Osteoblast (primary cell): ENCODE data around the gene PTPRR. TPM values are rescaled to one million over a fixed set of nuclear protein-coding genes. Genes with fewer than 3 reads are reported as not detected.

Experiments used
- DNase-seq: peaks from one replicate; pipeline ENCODE4 v3.0.0; 2011; ENCODE audit warnings: low spot score, mixed read lengths; ENCODE audit not compliant: insufficient read length; ENCODE audit errors: missing footprints
- H2AFZ ChIP-seq: 2 replicates; pipeline ENCODE4 v1.6.0; 2011; ENCODE audit warnings: mild to moderate bottlenecking, low read length
- H3K27ac ChIP-seq: 2 replicates; pipeline ENCODE4 v1.5.1; 2011; ENCODE audit warnings: mild to moderate bottlenecking, low read depth, low read length, moderate library complexity
- H3K27me3 ChIP-seq: 2 replicates; pipeline ENCODE4 v1.6.0; 2012; ENCODE audit warnings: mild to moderate bottlenecking, control low read depth, inconsistent platforms, low read length, moderate library complexity; ENCODE audit not compliant: insufficient read depth
- H3K36me3 ChIP-seq: 2 replicates; pipeline ENCODE4 v1.5.1; 2011; ENCODE audit warnings: mild to moderate bottlenecking, low read length, control low read depth, moderate library complexity; ENCODE audit not compliant: insufficient read depth
- H3K4me1 ChIP-seq: 2 replicates; pipeline ENCODE4 v1.5.1; 2011; ENCODE audit warnings: mild to moderate bottlenecking, low read length, control low read depth, moderate library complexity; ENCODE audit not compliant: insufficient read depth
- H3K4me2 ChIP-seq: 2 replicates; pipeline ENCODE4 v1.6.0; 2011; ENCODE audit warnings: mild to moderate bottlenecking, low read length; ENCODE audit not compliant: insufficient read depth
- H3K4me3 ChIP-seq: fragments of 200-600 bp; sonication (generic); 3 replicates; pipeline ENCODE4 v1.5.1; 2012; ENCODE audit warnings: mild to moderate bottlenecking, low read length, inconsistent platforms; ENCODE audit not compliant: insufficient read depth
- H3K79me2 ChIP-seq: 2 replicates; pipeline ENCODE4 v1.6.0; 2012; ENCODE audit warnings: mild to moderate bottlenecking, low read length, control low read depth, inconsistent platforms; ENCODE audit not compliant: insufficient read depth
- H3K9me3 ChIP-seq: 2 replicates; pipeline ENCODE4 v1.5.1; 2011; ENCODE audit warnings: low read depth, low read length, control low read depth
- H4K20me1 ChIP-seq: 2 replicates; pipeline ENCODE4 v1.6.0; 2012; ENCODE audit warnings: mild to moderate bottlenecking, low read length, control low read depth; ENCODE audit not compliant: insufficient read depth
- total RNA-seq: library from RNA; depleted of rRNA; stranded (reverse); fragments of >200 nt; gene quantifications from 2 replicates; pipeline ENCODE4 v1.2.3, GENCODE V29; 2012
- TF ChIP-seq, protein P1 (sequence below): IDR thresholded peaks from 2 replicates; pipeline ENCODE4 v1.5.1; 2011; ENCODE audit warnings: mild to moderate bottlenecking, low read depth, low read length, moderate library complexity; ENCODE audit errors: extremely low read depth

PTPRR gene
- total RNA-seq, 1 donor, result not detected

DNA sequence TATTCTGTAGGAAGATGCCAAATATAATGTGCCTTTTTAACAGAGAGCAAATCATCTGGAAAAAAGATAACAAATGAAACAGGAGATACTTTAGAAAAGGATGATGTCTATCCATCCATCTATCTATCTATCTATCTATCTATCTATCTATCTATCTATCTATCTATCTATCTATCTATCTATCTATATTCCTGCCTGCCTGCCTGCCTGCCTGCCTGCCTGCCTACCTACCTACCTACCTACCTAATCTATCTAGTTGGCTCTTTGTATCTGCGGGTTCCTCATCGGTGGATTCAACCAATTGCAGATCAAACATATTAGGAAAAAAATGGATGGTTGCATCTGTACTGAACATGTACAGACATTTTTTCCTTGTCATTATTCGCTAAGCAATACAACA, 294.4 kb downstream of the PTPRR start:
- H3K4me3 ChIP-seq, result no peak overlapping the region
- H3K27ac ChIP-seq, result no peak overlapping the region
- no peaks in the 10 kb centered on the region for H4K20me1 ChIP-seq
- no peaks in the 10 kb centered on the region for H3K9me3 ChIP-seq
- peaks cover 6% of the 10 kb centered on the region for H3K4me1 ChIP-seq
- no peak for DNase-seq
- no peaks in the 10 kb centered on the region for H3K79me2 ChIP-seq
- H3K36me3 ChIP-seq, result no peaks in the 10 kb centered on the region
- H3K4me2 ChIP-seq, result no peak overlapping the region
- no peak overlapping the region for H2AFZ ChIP-seq
- no peaks in the 10 kb centered on the region for H3K27me3 ChIP-seq
- TF ChIP-seq, protein P1, sequence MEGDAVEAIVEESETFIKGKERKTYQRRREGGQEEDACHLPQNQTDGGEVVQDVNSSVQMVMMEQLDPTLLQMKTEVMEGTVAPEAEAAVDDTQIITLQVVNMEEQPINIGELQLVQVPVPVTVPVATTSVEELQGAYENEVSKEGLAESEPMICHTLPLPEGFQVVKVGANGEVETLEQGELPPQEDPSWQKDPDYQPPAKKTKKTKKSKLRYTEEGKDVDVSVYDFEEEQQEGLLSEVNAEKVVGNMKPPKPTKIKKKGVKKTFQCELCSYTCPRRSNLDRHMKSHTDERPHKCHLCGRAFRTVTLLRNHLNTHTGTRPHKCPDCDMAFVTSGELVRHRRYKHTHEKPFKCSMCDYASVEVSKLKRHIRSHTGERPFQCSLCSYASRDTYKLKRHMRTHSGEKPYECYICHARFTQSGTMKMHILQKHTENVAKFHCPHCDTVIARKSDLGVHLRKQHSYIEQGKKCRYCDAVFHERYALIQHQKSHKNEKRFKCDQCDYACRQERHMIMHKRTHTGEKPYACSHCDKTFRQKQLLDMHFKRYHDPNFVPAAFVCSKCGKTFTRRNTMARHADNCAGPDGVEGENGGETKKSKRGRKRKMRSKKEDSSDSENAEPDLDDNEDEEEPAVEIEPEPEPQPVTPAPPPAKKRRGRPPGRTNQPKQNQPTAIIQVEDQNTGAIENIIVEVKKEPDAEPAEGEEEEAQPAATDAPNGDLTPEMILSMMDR, result no peak

DNA sequence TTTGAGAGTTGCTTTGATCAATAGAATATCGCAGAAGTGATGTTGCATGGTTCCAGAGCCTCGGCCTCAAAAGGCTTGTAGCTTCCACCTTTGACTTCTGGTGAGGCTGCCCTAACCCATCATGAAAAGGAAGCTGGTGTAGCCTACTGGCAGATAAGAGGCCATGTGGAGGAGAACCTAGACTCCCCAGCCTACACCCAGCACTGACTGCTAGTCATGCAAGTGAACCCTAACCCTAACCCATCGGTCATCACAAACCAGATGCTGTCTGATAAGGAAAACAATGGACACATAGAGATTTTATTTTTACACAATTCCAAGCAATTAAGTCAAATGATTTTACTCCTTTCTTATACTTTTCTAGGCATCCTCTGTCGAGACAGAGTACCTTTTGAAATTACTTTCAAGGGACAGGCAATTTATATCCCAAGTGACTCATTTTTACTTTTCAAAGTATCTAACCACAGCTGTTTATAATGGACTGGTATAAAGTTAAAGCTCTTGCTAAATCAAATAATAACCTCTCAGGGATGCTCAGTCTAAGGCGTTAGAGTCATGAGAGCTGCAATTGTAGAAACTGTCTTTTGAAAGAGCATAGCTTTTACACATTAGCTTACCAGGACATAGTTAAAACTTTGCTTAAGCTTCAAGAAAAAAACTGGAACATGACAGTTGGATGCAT, 300.9 kb downstream of the PTPRR start:
- no peaks in the 10 kb centered on the region for H4K20me1 ChIP-seq
- no peak overlapping the region for H2AFZ ChIP-seq
- H3K79me2 ChIP-seq, result no peaks in the 10 kb centered on the region
- H3K4me2 ChIP-seq, result no peak overlapping the region
- no peak for DNase-seq
- H3K27ac ChIP-seq, result no peak overlapping the region
- no peak overlapping the region for H3K4me3 ChIP-seq
- no peaks in the 10 kb centered on the region for H3K36me3 ChIP-seq
- H3K27me3 ChIP-seq, result no peaks in the 10 kb centered on the region
- TF ChIP-seq, protein P1, result no peak
- no peaks in the 10 kb centered on the region for H3K4me1 ChIP-seq
- H3K9me3 ChIP-seq, result no peaks in the 10 kb centered on the region

DNA sequence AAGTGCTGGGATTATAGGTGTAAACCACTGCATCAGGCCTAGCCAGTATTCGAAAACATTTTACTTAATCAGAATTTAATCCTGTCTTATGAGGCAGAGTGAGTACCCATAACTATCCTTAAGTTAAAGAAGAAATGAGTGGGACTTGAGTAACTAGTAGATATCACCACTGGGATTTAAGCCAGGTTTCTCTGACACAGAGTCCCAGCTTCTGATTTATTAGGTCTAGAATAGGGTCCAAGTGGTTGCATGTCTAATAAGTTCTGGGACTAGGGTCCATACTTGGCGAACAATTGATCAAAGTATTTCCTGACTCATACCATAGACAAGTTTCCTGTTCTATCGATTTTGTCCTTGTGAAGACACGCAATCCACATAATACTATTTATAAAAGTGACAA, 302.2 kb downstream of the PTPRR start:
- no peak overlapping the region for H3K4me2 ChIP-seq
- no peaks in the 10 kb centered on the region for H4K20me1 ChIP-seq
- no peaks in the 10 kb centered on the region for H3K36me3 ChIP-seq
- H3K27ac ChIP-seq, result no peak overlapping the region
- H3K4me1 ChIP-seq, result no peaks in the 10 kb centered on the region
- H2AFZ ChIP-seq, result no peak overlapping the region
- DNase-seq, result no peak
- H3K9me3 ChIP-seq, result no peaks in the 10 kb centered on the region
- TF ChIP-seq, protein P1, result no peak
- H3K79me2 ChIP-seq, result no peaks in the 10 kb centered on the region
- no peak overlapping the region for H3K4me3 ChIP-seq
- no peaks in the 10 kb centered on the region for H3K27me3 ChIP-seq

DNA sequence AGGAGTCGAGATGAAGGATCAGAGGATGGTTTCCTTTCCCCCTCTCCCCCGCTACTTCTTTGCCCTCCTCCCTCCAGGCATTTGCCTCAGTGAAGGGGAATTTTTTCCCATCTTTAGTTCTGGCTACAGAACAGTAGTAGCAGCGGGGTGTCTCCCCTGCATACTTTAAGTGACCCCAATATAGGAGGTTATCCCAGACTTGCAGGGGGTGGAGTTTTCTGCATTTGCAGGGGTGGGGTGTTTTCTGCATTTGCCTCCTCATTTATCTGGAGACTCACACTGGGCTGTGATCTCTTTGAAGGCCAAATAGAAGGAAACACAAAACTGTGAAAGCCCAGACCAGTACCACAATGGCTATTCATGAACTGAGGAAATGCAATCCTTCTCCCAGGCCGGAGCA, 303.1 kb downstream of the PTPRR start:
- Histone ChIP-seq H3K79me2 (no peaks in the 10 kb centered on the region), H3K27me3 (peaks cover 3% of the 10 kb centered on the region), H3K27ac (no peak overlapping the region), H3K4me3 (no peak overlapping the region), H3K9me3 (no peaks in the 10 kb centered on the region), H2AFZ (no peak overlapping the region), H3K4me1 (no peaks in the 10 kb centered on the region), H3K4me2 (no peak overlapping the region), H3K36me3 (no peaks in the 10 kb centered on the region), H4K20me1 (no peaks in the 10 kb centered on the region)
- TF ChIP-seq, protein P1, result no peak
- DNase-seq, result no peak
